NCI-H345 treated with DMSO at 0.1 percent for 48 hours (cell line): Measurements from ENCODE around the gene ATP10A.

ENCODE experiments used
- DNase-seq: peaks from one replicate; lab custom pipeline; 2025; ENCODE audit not compliant: unreplicated experiment; lab: John Stamatoyannopoulos, UW

The ATP10A gene

GRCh38 chr15:25708391-25708790 is 154.7 kb downstream of the ATP10A start:
- DNase-seq, result no peak

GRCh38 chr15:25707656-25708365 is 155.3 kb downstream of the ATP10A start:
- DNase-seq, result no peak

- DNase-seq, result no peak
These were observed 156.8 kb downstream of the ATP10A start for GRCh38 chr15:25706176-25706955.

GRCh38 chr15:25705433-25706115 is 157.6 kb downstream of the ATP10A start:
- DNase-seq, result no peak

- no peak for DNase-seq
These were observed 159.4 kb downstream of the ATP10A start for GRCh38 chr15:25703726-25704125.

- no peak for DNase-seq
These were observed 161.2 kb downstream of the ATP10A start for GRCh38 chr15:25701721-25702465.

- DNase-seq, result no peak
These were observed 162.2 kb downstream of the ATP10A start for GRCh38 chr15:25700916-25701315.

- no peak for DNase-seq
These were observed 165.5 kb downstream of the ATP10A start for GRCh38 chr15:25697586-25697985.

GRCh38 chr15:25695875-25696760 is 167.0 kb downstream of the ATP10A start:
- DNase-seq, result no peak

GRCh38 chr15:25694823-25695312 is 168.3 kb downstream of the ATP10A start:
- DNase-seq, result no peak

GRCh38 chr15:25694239-25694584 is 168.9 kb downstream of the ATP10A start:
- no peak for DNase-seq

- no peak for DNase-seq
These were observed 169.5 kb downstream of the ATP10A start for GRCh38 chr15:25693321-25694238.

GRCh38 chr15:25691544-25692430 is 171.3 kb downstream of the ATP10A start:
- no peak for DNase-seq

GRCh38 chr15:25690673-25691543 is 172.2 kb downstream of the ATP10A start:
- DNase-seq, result no peak

GRCh38 chr15:25689592-25689991 is 173.5 kb downstream of the ATP10A start:
- DNase-seq, result no peak

GRCh38 chr15:25688166-25688565 is 175.0 kb downstream of the ATP10A start:
- no peak for DNase-seq

- no peak for DNase-seq
These were observed 175.4 kb downstream of the ATP10A start for GRCh38 chr15:25687689-25688088.
